WTC11 (cell line): ENCODE results near the gene CCDC137. TPM values are rescaled to one million over a fixed set of nuclear protein-coding genes. Genes with fewer than 3 reads are reported as not detected.

Source experiments
- ATAC-seq: fragments of 200-7000 bp; cut with Tn5 transposase; 2 replicates; pipeline ENCODE4 v1.10.0; 2021; ENCODE audit warnings: mild to moderate bottlenecking, moderate library complexity
- CTCF ChIA-PET: fragments of 300-600 bp; sonication (Branson Sonifier 250); formaldehyde crosslinking; loops from one replicate; lab custom pipeline; 2021; ENCODE audit warnings: antibody characterized with exemption; lab: Charles Lee
- POLR2A ChIA-PET: fragments of 350-600 bp; sonication (Branson Sonifier 250); formaldehyde crosslinking; loops from one replicate; lab custom pipeline; 2021; ENCODE audit warnings: antibody characterized with exemption; lab: Charles Lee
- DNase-seq: peaks from one replicate; pipeline ENCODE4 v3.0.0; 2021; ENCODE audit warnings: low spot score
- H3K27ac Mint-ChIP-seq: 2 replicates; pipeline ENCODE4 v1.8.0; 2021; ENCODE audit warnings: mixed read lengths
- H3K27me3 Mint-ChIP-seq: 2 replicates; pipeline ENCODE4 v1.8.0; 2021; ENCODE audit warnings: low read depth, mild to moderate bottlenecking, moderate library complexity, mixed read lengths
- H3K36me3 Mint-ChIP-seq: 2 replicates; pipeline ENCODE4 v1.8.0; 2021; ENCODE audit warnings: mixed read lengths
- H3K4me1 Mint-ChIP-seq: 2 replicates; pipeline ENCODE4 v1.8.0; 2022; ENCODE audit warnings: mixed read lengths
- H3K4me3 Mint-ChIP-seq: 2 replicates; pipeline ENCODE4 v1.8.0; 2021; ENCODE audit warnings: mild to moderate bottlenecking, moderate library complexity, mixed read lengths
- H3K9me3 Mint-ChIP-seq: 2 replicates; pipeline ENCODE4 v1.8.0; 2021; ENCODE audit warnings: mixed read lengths
- ATF2 ChIP-seq: sonication (generic); formaldehyde crosslinking; IDR thresholded peaks from 2 replicates; pipeline ENCODE4 v1.8.1; 2022; ENCODE audit warnings: low read depth, missing genetic modification reagents, borderline replicate concordance
- CDX4 ChIP-seq: fragments of 250-450 bp; sonication (Bioruptor Pico); IDR thresholded peaks from 2 replicates; pipeline ENCODE4 v1.9.0; 2021; ENCODE audit warnings: moderate library complexity, mild to moderate bottlenecking, inconsistent platforms, borderline replicate concordance
- CREM ChIP-seq: sonication (generic); formaldehyde crosslinking; IDR thresholded peaks from 2 replicates; pipeline ENCODE4 v1.8.1; 2022; ENCODE audit warnings: mild to moderate bottlenecking, missing genetic modification reagents, moderate library complexity
- ERG ChIP-seq: fragments of 250-450 bp; sonication (Bioruptor Pico); IDR thresholded peaks from 2 replicates; pipeline ENCODE4 v1.8.0; 2021; ENCODE audit warnings: mild to moderate bottlenecking
- FOXJ3 ChIP-seq: sonication (generic); formaldehyde crosslinking; IDR thresholded peaks from 2 replicates; pipeline ENCODE4 v1.9.0; 2021; ENCODE audit warnings: missing genetic modification reagents, mild to moderate bottlenecking, borderline replicate concordance
- JUN ChIP-seq: sonication (generic); formaldehyde crosslinking; IDR thresholded peaks from 2 replicates; pipeline ENCODE4 v1.8.0; 2023; ENCODE audit warnings: mild to moderate bottlenecking, missing genetic modification reagents
- MXD4 ChIP-seq: fragments of 250-450 bp; sonication (Bioruptor Pico); IDR thresholded peaks from 2 replicates; pipeline ENCODE4 v1.8.0; 2021; ENCODE audit warnings: mild to moderate bottlenecking, moderate library complexity, borderline replicate concordance
- NFE2L1 ChIP-seq: sonication (generic); formaldehyde crosslinking; IDR thresholded peaks from 2 replicates; pipeline ENCODE4 v1.8.1; 2023; ENCODE audit warnings: missing genetic modification reagents
- NR3C1 ChIP-seq: sonication (generic); formaldehyde crosslinking; conservative IDR thresholded peaks from 2 replicates; pipeline ENCODE4 v1.8.1; 2023; ENCODE audit warnings: low read depth, mild to moderate bottlenecking, missing genetic modification reagents
- PRDM15 ChIP-seq: sonication (generic); formaldehyde crosslinking; IDR thresholded peaks from 2 replicates; pipeline ENCODE4 v1.8.0; 2022; ENCODE audit warnings: missing genetic modification reagents
- ZMAT4 ChIP-seq: fragments of 250-450 bp; sonication (Bioruptor Pico); IDR thresholded peaks from 2 replicates; pipeline ENCODE4 v1.9.0; 2021; ENCODE audit warnings: mild to moderate bottlenecking
- ZNF425 ChIP-seq: fragments of 250-450 bp; sonication (Bioruptor Pico); conservative IDR thresholded peaks from 2 replicates; pipeline ENCODE4 v1.9.0; 2021; ENCODE audit warnings: mild to moderate bottlenecking
- ZNF512 ChIP-seq: sonication (generic); formaldehyde crosslinking; IDR thresholded peaks from 2 replicates; pipeline ENCODE4 v1.8.1; 2022; ENCODE audit warnings: missing genetic modification reagents, borderline replicate concordance
- total RNA-seq: library from RNA; stranded (reverse); gene quantifications from 3 replicates; pipeline ENCODE4 v1.2.3, GENCODE V29; 2021

CCDC137 gene
- total RNA-seq, 1 experiment from 2014 or later: 36.8 TPM

GRCh38 chr17:81621494-81622130 lies 44.9 kb upstream of the CCDC137 start:
- CTCF ChIA-PET: no interaction called here
- Mint-ChIP-seq H3K27ac (no peak overlapping the region), H3K36me3 (peaks cover 75% of the 10 kb centered on the region), H3K4me3 (no peak overlapping the region), H3K27me3 (no peaks in the 10 kb centered on the region), H3K4me1 (no peaks in the 10 kb centered on the region), H3K9me3 (peaks cover 8% of the 10 kb centered on the region)
- POLR2A ChIA-PET: no interaction called here
- DNase-seq (no peak), ATAC-seq (no peak)
- TF ChIP-seq ATF2 (CRISPR knock-in tag): no peak
- TF ChIP-seq PRDM15: no peak
- no peak for TF ChIP-seq JUN
- TF ChIP-seq ZNF512: no peak
- TF ChIP-seq ERG (CRISPR knock-in tag): no peak
- no peak for TF ChIP-seq CDX4 (CRISPR knock-in tag)
- no peak for TF ChIP-seq ZNF425 (CRISPR knock-in tag)
- TF ChIP-seq ZMAT4: no peak
- no peak for TF ChIP-seq NFE2L1 (CRISPR knock-in tag)
- TF ChIP-seq MXD4 (CRISPR knock-in tag): no peak
- no peak for TF ChIP-seq FOXJ3 (CRISPR knock-in tag)
- no peak for TF ChIP-seq CREM
- TF ChIP-seq NR3C1 (CRISPR knock-in tag): no peak
- TF ChIP-seq, all 79 proteins: peak for 0
